BLaER1 (cell line): ENCODE data around the gene MAGI3.

ENCODE experiments used
- H3K27ac ChIP-seq: shearing (Covaris generic); formaldehyde crosslinking; 2 replicates; pipeline ENCODE4 v1.8.1; 2022
- H3K27me3 ChIP-seq: shearing (Covaris generic); formaldehyde crosslinking; 2 replicates; pipeline ENCODE4 v1.8.1; 2022
- H3K36me3 ChIP-seq: shearing (Covaris generic); formaldehyde crosslinking; 2 replicates; pipeline ENCODE4 v1.8.1; 2022
- H3K4me1 ChIP-seq: shearing (Covaris generic); formaldehyde crosslinking; 2 replicates; pipeline ENCODE4 v1.8.1; 2022
- H3K4me2 ChIP-seq: shearing (Covaris generic); formaldehyde crosslinking; 2 replicates; pipeline ENCODE4 v1.8.1; 2022
- H3K4me3 ChIP-seq: shearing (Covaris generic); formaldehyde crosslinking; 2 replicates; pipeline ENCODE4 v1.8.1; 2022
- H3K9ac ChIP-seq: shearing (Covaris generic); formaldehyde crosslinking; 2 replicates; pipeline ENCODE4 v1.8.1; 2022
- H3K9me3 ChIP-seq: shearing (Covaris generic); formaldehyde crosslinking; 2 replicates; pipeline ENCODE4 v1.8.1; 2022
- H4K20me1 ChIP-seq: shearing (Covaris generic); formaldehyde crosslinking; 2 replicates; pipeline ENCODE4 v1.8.1; 2022
- Cebpa-rat ChIP-seq: shearing (Covaris generic); IDR thresholded peaks from 2 replicates; pipeline ENCODE4 v1.8.1; 2022

The MAGI3 gene

DNA sequence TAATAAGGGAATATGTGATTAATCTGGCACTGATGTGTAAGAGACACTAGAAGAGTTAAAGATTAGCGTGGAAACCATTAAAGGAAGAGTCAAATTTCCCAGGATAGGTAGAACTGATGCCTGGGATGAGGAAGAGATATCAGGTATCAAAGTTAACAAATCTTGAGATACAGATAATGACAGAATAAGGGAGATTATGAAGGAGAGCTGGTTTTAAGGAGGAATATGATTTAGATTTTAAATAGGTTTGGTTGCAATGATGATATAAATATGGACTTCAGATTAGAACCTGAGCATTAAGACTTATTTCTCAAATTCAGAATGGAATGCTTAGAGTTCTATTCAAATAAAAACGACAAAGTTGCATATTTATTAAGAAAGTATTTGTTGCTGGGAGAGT, 26.2 kb downstream of the MAGI3 start:
- Histone ChIP-seq H3K4me2 (no peak overlapping the region), H3K27me3 (no peaks in the 10 kb centered on the region), H3K4me3 (no peak overlapping the region), H4K20me1 (no peaks in the 10 kb centered on the region), H3K36me3 (no peaks in the 10 kb centered on the region), H3K27ac (no peak overlapping the region), H3K9me3 (peaks cover 7% of the 10 kb centered on the region; the same call in 1 of the 2 replicates), H3K9ac (no peak overlapping the region), H3K4me1 (no peaks in the 10 kb centered on the region)
- no peak for TF ChIP-seq Cebpa-rat

GRCh38 chr1:113422315-113423068, 32.2 kb downstream of the MAGI3 start:
- Histone ChIP-seq H3K36me3 (peaks cover 18% of the 10 kb centered on the region), H4K20me1 (no peaks in the 10 kb centered on the region), H3K27ac (no peak overlapping the region), H3K4me1 (no peaks in the 10 kb centered on the region), H3K9me3 (peaks cover 31% of the 10 kb centered on the region), H3K4me2 (no peak overlapping the region), H3K27me3 (no peaks in the 10 kb centered on the region), H3K9ac (no peak overlapping the region), H3K4me3 (no peak overlapping the region)
- TF ChIP-seq Cebpa-rat, result no peak

DNA sequence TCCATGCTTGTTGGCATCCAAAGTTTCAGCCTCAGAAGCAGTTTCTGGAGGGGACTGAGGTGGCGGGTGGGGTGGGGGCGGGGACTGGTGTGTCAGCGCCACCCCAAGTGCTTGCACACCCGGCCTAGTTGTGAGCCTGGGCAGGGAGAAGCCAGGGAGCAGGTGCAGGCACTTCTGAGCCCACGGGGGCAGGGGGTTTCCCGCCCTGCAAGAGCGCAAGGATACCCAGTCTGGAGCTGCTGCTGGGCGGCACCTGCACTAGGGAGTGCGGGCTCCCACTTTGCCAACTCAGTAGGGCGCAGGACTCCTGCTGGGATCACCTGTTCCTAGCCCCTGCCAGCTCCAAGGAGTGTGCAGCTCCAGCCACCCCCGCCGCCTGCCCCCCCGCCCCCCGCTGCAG, 33.5 kb downstream of the MAGI3 start:
- H3K27ac ChIP-seq, result no peak overlapping the region
- no peaks in the 10 kb centered on the region for H3K27me3 ChIP-seq
- no peaks in the 10 kb centered on the region for H3K4me1 ChIP-seq
- TF ChIP-seq Cebpa-rat, result no peak
- no peak overlapping the region for H3K9ac ChIP-seq
- no peak overlapping the region for H3K4me2 ChIP-seq
- no peak overlapping the region for H3K4me3 ChIP-seq
- H3K36me3 ChIP-seq, result peaks cover 18% of the 10 kb centered on the region
- H4K20me1 ChIP-seq, result no peaks in the 10 kb centered on the region
- H3K9me3 ChIP-seq, result peaks cover 31% of the 10 kb centered on the region

DNA sequence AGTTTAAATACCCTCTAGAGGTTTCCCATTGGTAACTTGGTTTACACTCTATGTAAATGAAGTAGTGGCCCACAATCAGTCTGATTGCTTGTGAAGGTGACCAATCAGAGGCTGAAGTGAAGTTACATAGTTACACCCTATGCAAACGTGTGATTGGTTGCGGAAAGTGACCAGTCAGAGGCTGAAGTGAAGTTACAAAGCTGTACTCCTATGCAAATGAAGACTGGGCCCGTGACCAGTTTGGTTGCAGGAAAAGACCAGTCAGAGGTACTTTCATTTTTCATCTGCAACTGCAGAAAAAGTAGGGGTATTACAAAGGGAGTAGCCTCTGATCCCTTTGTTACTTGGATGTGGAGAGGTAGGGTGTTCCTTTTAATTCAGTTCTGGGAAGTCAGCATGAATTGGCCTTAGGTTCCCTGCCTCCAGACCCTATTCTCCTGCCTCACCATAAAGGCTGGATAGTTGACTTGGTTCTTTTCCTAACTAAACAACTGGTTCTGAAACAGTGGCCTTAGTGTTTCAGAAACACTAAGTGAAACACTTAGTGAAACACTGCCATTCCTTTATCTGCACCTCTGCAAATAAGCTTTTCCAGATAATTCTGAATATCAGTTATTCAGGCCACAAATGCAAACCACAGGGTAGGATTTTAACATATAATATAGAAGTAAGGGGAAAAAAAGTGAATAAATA, 39.3 kb downstream of the MAGI3 start:
- Histone ChIP-seq H3K27me3 (no peaks in the 10 kb centered on the region), H3K27ac (no peak overlapping the region), H3K4me3 (no peak overlapping the region), H3K4me2 (no peak overlapping the region), H3K9me3 (peaks cover 3% of the 10 kb centered on the region; the same call in 1 of the 2 replicates), H3K4me1 (no peaks in the 10 kb centered on the region), H3K9ac (no peak overlapping the region), H4K20me1 (no peaks in the 10 kb centered on the region), H3K36me3 (no peaks in the 10 kb centered on the region)
- no peak for TF ChIP-seq Cebpa-rat

DNA sequence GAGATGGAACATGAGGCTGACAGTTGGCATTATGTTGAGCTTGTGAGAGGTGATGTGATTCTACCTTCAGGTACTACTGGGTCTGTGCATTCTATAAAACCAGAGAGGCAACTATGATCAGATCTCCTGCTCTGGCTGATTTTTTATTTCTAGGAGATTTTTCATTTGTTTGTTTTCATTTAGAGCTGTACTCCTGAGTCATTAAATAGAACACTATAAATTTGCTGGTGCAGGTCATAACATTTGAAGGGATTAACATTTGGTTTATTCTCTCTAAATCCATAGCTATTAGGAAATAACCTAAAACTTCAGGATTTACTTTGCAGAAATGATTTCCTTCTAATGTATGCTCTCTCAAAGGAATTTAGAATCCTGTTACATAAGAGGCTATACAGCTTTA, 42.9 kb downstream of the MAGI3 start:
- no peak for TF ChIP-seq Cebpa-rat
- Histone ChIP-seq H3K9ac (no peak overlapping the region), H3K36me3 (no peaks in the 10 kb centered on the region), H3K27ac (no peak overlapping the region), H3K4me1 (no peaks in the 10 kb centered on the region), H3K4me2 (no peak overlapping the region), H3K9me3 (no peaks in the 10 kb centered on the region), H4K20me1 (no peaks in the 10 kb centered on the region), H3K27me3 (no peaks in the 10 kb centered on the region), H3K4me3 (no peak overlapping the region)

DNA sequence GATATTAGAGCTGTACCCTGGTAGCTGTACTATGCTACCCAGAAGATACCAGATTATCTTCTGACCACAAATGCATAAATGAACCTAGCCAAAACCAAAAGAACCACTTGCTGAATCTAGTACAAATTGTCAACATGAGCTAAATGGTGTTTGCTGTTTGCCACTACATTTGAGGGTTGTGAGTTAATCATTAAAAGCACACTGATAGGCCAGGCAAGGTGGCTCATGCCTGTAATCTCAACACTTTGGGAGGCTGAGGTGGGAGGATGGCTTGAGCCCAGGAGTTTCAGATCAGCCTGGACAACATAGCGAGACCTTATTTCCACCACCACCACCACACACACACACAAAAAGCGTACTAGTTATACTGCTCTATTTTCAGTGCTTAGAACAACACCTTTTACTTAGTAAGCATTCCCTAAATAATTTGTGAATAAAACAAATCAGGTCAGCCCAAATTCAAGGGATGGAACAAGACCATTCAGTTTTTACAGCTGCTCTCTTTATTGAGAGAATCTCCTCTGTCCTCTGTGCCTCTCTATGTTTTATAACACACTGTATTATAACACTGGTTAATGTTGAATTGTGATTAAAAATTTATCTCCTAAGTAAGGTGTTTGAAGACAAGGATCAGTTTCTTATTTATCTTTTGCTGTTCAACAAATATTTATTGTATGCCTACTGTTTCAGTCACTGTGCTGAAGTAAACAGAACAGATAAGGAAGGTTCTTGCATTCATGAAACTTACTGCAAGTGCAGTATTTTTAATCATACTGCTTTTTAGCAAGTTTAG, 44.0 kb downstream of the MAGI3 start:
- no peak overlapping the region for H3K9ac ChIP-seq
- H4K20me1 ChIP-seq, result no peaks in the 10 kb centered on the region
- no peaks in the 10 kb centered on the region for H3K4me1 ChIP-seq
- no peak overlapping the region for H3K4me3 ChIP-seq
- no peak for TF ChIP-seq Cebpa-rat
- H3K36me3 ChIP-seq, result no peaks in the 10 kb centered on the region
- H3K27ac ChIP-seq, result no peak overlapping the region
- no peaks in the 10 kb centered on the region for H3K27me3 ChIP-seq
- no peak overlapping the region for H3K4me2 ChIP-seq
- no peaks in the 10 kb centered on the region for H3K9me3 ChIP-seq

DNA sequence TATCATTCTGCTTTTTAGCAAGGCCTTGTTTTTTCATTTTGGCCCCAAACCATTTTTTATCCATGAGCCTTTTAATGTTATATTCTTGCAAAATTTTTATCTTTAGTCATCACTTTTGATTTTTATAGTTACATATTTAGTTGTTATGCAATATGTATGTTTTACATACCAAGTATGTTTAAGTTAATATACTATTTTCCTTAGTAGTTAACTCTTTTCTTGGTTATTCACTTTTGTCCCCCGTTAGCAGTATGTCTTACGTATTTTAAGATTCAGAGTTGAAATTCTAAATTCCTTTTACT, 44.5 kb downstream of the MAGI3 start:
- Histone ChIP-seq H3K27me3 (no peaks in the 10 kb centered on the region), H3K9ac (no peak overlapping the region), H3K27ac (no peak overlapping the region), H3K36me3 (no peaks in the 10 kb centered on the region), H3K4me3 (no peak overlapping the region), H4K20me1 (no peaks in the 10 kb centered on the region), H3K4me2 (no peak overlapping the region), H3K9me3 (no peaks in the 10 kb centered on the region), H3K4me1 (no peaks in the 10 kb centered on the region)
- TF ChIP-seq Cebpa-rat, result no peak

DNA sequence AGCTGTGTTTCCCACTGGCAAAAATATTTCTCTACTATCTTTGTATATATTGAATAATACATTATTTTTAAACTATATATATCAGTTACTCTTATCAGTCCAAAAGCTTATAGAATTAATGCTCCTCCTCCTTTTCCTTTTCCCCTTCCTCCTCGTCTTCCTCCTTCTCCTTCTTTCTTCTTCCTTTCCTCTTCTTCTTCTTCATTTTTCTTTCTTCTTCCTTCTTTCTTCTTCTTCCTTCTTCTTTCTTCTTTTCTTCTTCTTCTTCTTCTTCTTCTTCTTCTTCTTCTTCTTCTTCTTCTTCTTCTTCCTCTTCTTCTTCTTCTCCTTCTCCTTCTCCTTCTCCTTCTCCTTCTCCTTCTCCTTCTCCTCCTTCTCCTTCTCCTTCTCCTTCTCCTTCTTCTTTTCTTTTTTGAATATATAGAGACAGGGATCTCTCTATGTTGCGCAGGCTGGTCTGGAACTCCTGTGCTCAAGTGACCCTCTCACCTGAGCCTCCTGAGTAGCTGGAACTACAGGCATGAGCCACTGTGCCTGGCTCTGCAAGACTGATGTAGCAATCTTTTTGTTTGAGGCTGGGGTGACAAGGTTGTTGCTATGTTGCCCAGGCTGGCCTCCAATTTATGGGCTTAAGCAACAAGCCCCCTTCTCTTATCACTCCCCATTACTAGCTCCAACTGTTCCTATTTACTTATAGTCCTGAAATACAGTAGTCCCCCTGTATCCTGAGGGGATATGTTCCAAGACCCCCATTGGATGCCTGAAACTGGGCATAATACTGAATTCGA, 47.4 kb downstream of the MAGI3 start:
- Histone ChIP-seq H3K4me2 (no peak overlapping the region), H3K4me1 (no peaks in the 10 kb centered on the region), H4K20me1 (no peaks in the 10 kb centered on the region), H3K27ac (no peak overlapping the region), H3K27me3 (no peaks in the 10 kb centered on the region), H3K9ac (no peak overlapping the region), H3K36me3 (no peaks in the 10 kb centered on the region), H3K4me3 (no peak overlapping the region), H3K9me3 (no peaks in the 10 kb centered on the region)
- no peak for TF ChIP-seq Cebpa-rat

GRCh38 chr1:113438505-113439276, 48.4 kb downstream of the MAGI3 start:
- Histone ChIP-seq H4K20me1 (no peaks in the 10 kb centered on the region), H3K9ac (no peak overlapping the region), H3K27ac (no peak overlapping the region), H3K27me3 (no peaks in the 10 kb centered on the region), H3K9me3 (peaks cover under 1% of the 10 kb centered on the region; the same call in 1 of the 2 replicates), H3K4me3 (no peak overlapping the region), H3K4me1 (no peaks in the 10 kb centered on the region), H3K4me2 (no peak overlapping the region), H3K36me3 (no peaks in the 10 kb centered on the region)
- no peak for TF ChIP-seq Cebpa-rat
